Progenitor cell of endocrine pancreas (in vitro differentiated cells): Measurements from ENCODE around the gene ZSCAN4. TPM values are rescaled to one million over a fixed set of nuclear protein-coding genes. Genes with fewer than 3 reads are reported as not detected.

Source experiments
- DNase-seq: peaks from one replicate; pipeline ENCODE4 v3.0.0; 2021; ENCODE audit warnings: low spot score; ENCODE audit not compliant: unreplicated experiment
- H3K27ac Mint-ChIP-seq: 2 replicates; pipeline ENCODE4 v1.8.0; 2021; ENCODE audit warnings: mild to moderate bottlenecking, moderate library complexity, mixed read lengths
- H3K27me3 Mint-ChIP-seq: 2 replicates; pipeline ENCODE4 v1.8.0; 2021; ENCODE audit warnings: mixed read lengths
- H3K36me3 Mint-ChIP-seq: 2 replicates; pipeline ENCODE4 v1.8.0; 2022; ENCODE audit warnings: mixed read lengths; ENCODE audit not compliant: insufficient read depth
- H3K4me1 Mint-ChIP-seq: 2 replicates; pipeline ENCODE4 v1.8.0; 2021; ENCODE audit warnings: low read depth, mixed read lengths
- H3K4me3 Mint-ChIP-seq: 2 replicates; pipeline ENCODE4 v1.8.0; 2021; ENCODE audit warnings: low read depth, mild to moderate bottlenecking, moderate library complexity, mixed read lengths
- H3K9me3 Mint-ChIP-seq: 2 replicates; pipeline ENCODE4 v1.8.0; 2021; ENCODE audit warnings: low read depth, mixed read lengths
- CTCF ChIP-seq: fragments of 200-600 bp; sonication (generic); IDR thresholded peaks from one replicate; pipeline ENCODE4 v1.5.0; 2021; ENCODE audit warnings: antibody characterized with exemption, mild to moderate bottlenecking; ENCODE audit not compliant: unreplicated experiment
- total RNA-seq: library from RNA; stranded (reverse); gene quantifications from 2 replicates; pipeline ENCODE4 v1.2.1, GENCODE V29; 2021

ZSCAN4 gene
- total RNA-seq, 1 donor from 2014 or later: not detected

- DNase-seq: no peak
- TF ChIP-seq CTCF: no peak
- Mint-ChIP-seq H3K27me3 (peaks cover 20% of the 10 kb centered on the region), H3K9me3 (peaks cover 51% of the 10 kb centered on the region), H3K27ac (peak overlapping the region; percentile 97), H3K4me1 (peaks cover 15% of the 10 kb centered on the region), H3K4me3 (peak overlapping the region; percentile 96), H3K36me3 (peaks cover 59% of the 10 kb centered on the region)
These were observed 13.6 kb downstream of the ZSCAN4 start for GRCh38 chr19:57682226-57682766.

DNA sequence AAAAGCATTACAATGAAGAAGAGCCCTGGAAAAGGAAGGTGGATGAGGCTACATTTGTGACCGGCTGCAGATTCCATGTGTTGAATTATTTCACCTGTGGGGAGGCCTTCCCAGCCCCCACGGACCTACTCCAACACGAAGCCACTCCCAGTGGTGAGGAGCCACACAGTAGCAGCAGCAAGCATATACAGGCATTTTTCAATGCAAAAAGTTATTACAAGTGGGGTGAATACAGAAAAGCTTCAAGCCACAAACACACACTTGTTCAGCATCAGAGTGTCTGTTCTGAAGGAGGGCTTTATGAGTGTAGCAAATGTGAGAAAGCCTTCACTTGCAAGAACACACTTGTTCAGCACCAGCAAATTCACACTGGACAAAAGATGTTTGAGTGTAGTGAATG is 18.0 kb downstream of the ZSCAN4 start:
- no peak for DNase-seq
- TF ChIP-seq CTCF: no peak
- Mint-ChIP-seq H3K9me3 (peaks cover 70% of the 10 kb centered on the region), H3K4me3 (no peak overlapping the region), H3K4me1 (peaks cover 15% of the 10 kb centered on the region), H3K27ac (peak overlapping the region; percentile 24), H3K36me3 (peaks cover 87% of the 10 kb centered on the region), H3K27me3 (no peaks in the 10 kb centered on the region)

- H3K27ac Mint-ChIP-seq: peak overlapping the region; percentile 82
- no peak for TF ChIP-seq CTCF
- H3K4me1 Mint-ChIP-seq: peaks cover 10% of the 10 kb centered on the region
- peaks cover 67% of the 10 kb centered on the region for H3K9me3 Mint-ChIP-seq
- no peak for DNase-seq
- no peak overlapping the region for H3K4me3 Mint-ChIP-seq
- peaks cover 83% of the 10 kb centered on the region for H3K36me3 Mint-ChIP-seq
- H3K27me3 Mint-ChIP-seq: no peaks in the 10 kb centered on the region
These were observed 18.8 kb downstream of the ZSCAN4 start for GRCh38 chr19:57687363-57688010.

- peaks cover 64% of the 10 kb centered on the region for H3K9me3 Mint-ChIP-seq
- H3K36me3 Mint-ChIP-seq: peaks cover 81% of the 10 kb centered on the region
- no peaks in the 10 kb centered on the region for H3K27me3 Mint-ChIP-seq
- peak overlapping the region; percentile 82 for H3K27ac Mint-ChIP-seq
- H3K4me3 Mint-ChIP-seq: no peak overlapping the region
- H3K4me1 Mint-ChIP-seq: peaks cover 3% of the 10 kb centered on the region
- TF ChIP-seq CTCF: no peak
- no peak for DNase-seq
These were observed 19.5 kb downstream of the ZSCAN4 start for GRCh38 chr19:57688011-57688763.

- Mint-ChIP-seq H3K36me3 (peaks cover 79% of the 10 kb centered on the region), H3K27me3 (no peaks in the 10 kb centered on the region), H3K9me3 (peaks cover 53% of the 10 kb centered on the region), H3K4me1 (no peaks in the 10 kb centered on the region), H3K4me3 (no peak overlapping the region), H3K27ac (no peak overlapping the region)
- DNase-seq: no peak
- no peak for TF ChIP-seq CTCF
These were observed 21.0 kb downstream of the ZSCAN4 start for GRCh38 chr19:57689750-57690149.
